Neutrophil (primary cell): ENCODE results near the gene MAMDC2.

Source experiments
- H3K27ac ChIP-seq: fragments of 200-600 bp; sonication (generic); 2 replicates; pipeline ENCODE4 v1.5.1; 2016; ENCODE audit warnings: mild to moderate bottlenecking, moderate library complexity
- H3K27me3 ChIP-seq: fragments of 200-600 bp; sonication (generic); 2 replicates; pipeline ENCODE4 v1.6.0; 2016; ENCODE audit warnings: mild to moderate bottlenecking
- H3K36me3 ChIP-seq: fragments of 200-600 bp; sonication (generic); 2 replicates; pipeline ENCODE4 v1.5.1; 2017
- H3K4me1 ChIP-seq, 2 experiments: fragments of 200-600 bp in 1 of 2; sonication (generic) in 1 of 2; 1 replicate in 1 of 2; 2 replicates in 1 of 2; pipeline versions ENCODE4 v1.5.1 to v1.6.1; 2013 to 2016; ENCODE audit warnings: low read depth in 1 of 2, low read length in 1 of 2, mild to moderate bottlenecking in 1 of 2, moderate library complexity in 1 of 2; ENCODE audit not compliant: control insufficient read depth in 1 of 2, insufficient read depth in 1 of 2
- H3K4me3 ChIP-seq, 2 experiments: fragments of 200-600 bp in 1 of 2; sonication (generic) in 1 of 2; 1 replicate in 1 of 2; 2 replicates in 1 of 2; pipeline ENCODE4 v1.5.1; 2013 to 2016; ENCODE audit warnings: low read depth in 1 of 2, low read length in 1 of 2, mild to moderate bottlenecking in 1 of 2, moderate library complexity in 1 of 2
- H3K9me3 ChIP-seq: fragments of 200-600 bp; sonication (generic); 2 replicates; pipeline ENCODE4 v1.5.1; 2016
- CTCF ChIP-seq: fragments of 200-600 bp; sonication (generic); IDR thresholded peaks from 2 replicates; pipeline ENCODE4 v1.5.1; 2016; ENCODE audit warnings: antibody characterized with exemption

The MAMDC2 gene

GRCh38 chr9:70125621-70126263 is 82.1 kb downstream of the MAMDC2 start:
- no peak for TF ChIP-seq CTCF
- Histone ChIP-seq H3K36me3 (no peaks in the 10 kb centered on the region), H3K4me1 (no peaks in the 10 kb centered on the region), H3K27ac (no peak overlapping the region), H3K27me3 (no peaks in the 10 kb centered on the region), H3K9me3 (no peaks in the 10 kb centered on the region), H3K4me3 (no peak overlapping the region)

GRCh38 chr9:70127036-70127435 is 83.4 kb downstream of the MAMDC2 start:
- Histone ChIP-seq H3K36me3 (no peaks in the 10 kb centered on the region), H3K9me3 (no peaks in the 10 kb centered on the region), H3K4me1 (no peaks in the 10 kb centered on the region), H3K27me3 (no peaks in the 10 kb centered on the region), H3K27ac (no peak overlapping the region), H3K4me3 (no peak overlapping the region)
- no peak for TF ChIP-seq CTCF

GRCh38 chr9:70127540-70128416 is 84.1 kb downstream of the MAMDC2 start:
- TF ChIP-seq CTCF, result no peak

GRCh38 chr9:70130266-70130665 is 86.6 kb downstream of the MAMDC2 start:
- TF ChIP-seq CTCF, result no peak
- H3K4me1 ChIP-seq, result no peaks in the 10 kb centered on the region
- no peak overlapping the region for H3K27ac ChIP-seq
- H3K36me3 ChIP-seq, result no peaks in the 10 kb centered on the region
- H3K27me3 ChIP-seq, result no peaks in the 10 kb centered on the region
- H3K9me3 ChIP-seq, result no peaks in the 10 kb centered on the region
- no peak overlapping the region for H3K4me3 ChIP-seq

More at GRCh38 chr9:70127540-70128416, 84.1 kb downstream of the MAMDC2 start:
- no peaks in the 10 kb centered on the region for H3K27me3 ChIP-seq
- no peaks in the 10 kb centered on the region for H3K9me3 ChIP-seq
- no peaks in the 10 kb centered on the region for H3K4me1 ChIP-seq
- no peak overlapping the region for H3K27ac ChIP-seq
- H3K4me3 ChIP-seq, result no peak overlapping the region
- H3K36me3 ChIP-seq, result no peaks in the 10 kb centered on the region

GRCh38 chr9:70131296-70131695 is 87.6 kb downstream of the MAMDC2 start:
- TF ChIP-seq CTCF, result no peak

More at GRCh38 chr9:70131296-70131695, 87.6 kb downstream of the MAMDC2 start:
- Histone ChIP-seq H3K4me3 (no peak overlapping the region), H3K9me3 (no peaks in the 10 kb centered on the region), H3K36me3 (no peaks in the 10 kb centered on the region), H3K27ac (no peak overlapping the region), H3K4me1 (no peaks in the 10 kb centered on the region), H3K27me3 (no peaks in the 10 kb centered on the region)
